ENCODE data around the gene WDR5. TPM values are rescaled to one million over a fixed set of nuclear protein-coding genes. Genes with fewer than 3 reads are reported as not detected.
A peak's percentile ranks its signal among the peaks of the same experiment; 100 is the strongest.

Gene WDR5
- total and polyA plus RNA-seq, 2 of the 13 experiments (the other 11 are each of a cell fraction or from before 2014, with no cell fraction given) = 34.3 TPM

GRCh38 chr9:134153450-134153849 is 17.6 kb downstream of the WDR5 start:
- no peak for FAIRE-seq
- H3K79me2 ChIP-seq (ENCODE audit: insufficient read depth, low read length) = no peaks in the 10 kb centered on the region
- no peaks in the 10 kb centered on the region for H4K20me1 ChIP-seq (ENCODE audit: insufficient read depth, low read length)
- no TSS peak for BruUV-seq (replicated peaks)
- H3K27me3 ChIP-seq (ENCODE audit: control insufficient read depth in 1 of 2, insufficient read depth in 2 of 2, low read length in 2 of 2) = no peaks in the 10 kb centered on the region
- no peak for DNase-seq (ENCODE audit: low spot score)
- CTCF ChIA-PET (ENCODE audit: low intra/inter-chr PET ratio, low total read pairs) = no interaction called here
- H3K4me2 ChIP-seq (ENCODE audit: low read depth, low read length) = no peak overlapping the region
- H3K4me1 ChIP-seq (ENCODE audit: insufficient read depth, low read length) = no peaks in the 10 kb centered on the region
- peaks cover 51 to 98% of the 10 kb centered on the region in 2 experiments for H3K36me3 ChIP-seq (replicated peaks in 1 of 2; ENCODE audit: control insufficient read depth in 1 of 2, insufficient read depth in 2 of 2, low read length in 2 of 2)
- intact Hi-C loops (cut with micrococcal nuclease; ENCODE audit: unreplicated experiment) = no loop called here
- TF ChIP-seq AGO2 (optimal IDR thresholded peaks at IDR 0.05; ENCODE audit: low read depth, low read length) (peak; percentile 54), DMTF1 (CRISPR knock-in tag; IDR thresholded peaks at IDR 0.05) (no peak), TCF12 (IDR thresholded peaks at IDR 0.05) (no peak), TCF12 (CRISPR knock-in tag; IDR thresholded peaks at IDR 0.05) (no peak), GMEB1 (CRISPR knock-in tag; IDR thresholded peaks at IDR 0.05; ENCODE audit: borderline replicate concordance) (no peak), SP2 (CRISPR knock-in tag; IDR thresholded peaks at IDR 0.05) (no peak)
- in situ Hi-C loops (cut with HindIII; ENCODE audit: extremely low pct_ligation_motif_present, low pct_unique_long_range_greater_than_20kb) = no loop called here
- no peak overlapping the region for H3K9ac ChIP-seq (ENCODE audit: insufficient read depth, low read depth, low read length)
- H3K4me3 ChIP-seq (replicated peaks in 1 of 3; ENCODE audit: insufficient read depth in 1 of 3, low read depth in 2 of 3, low read length in 3 of 3) = no peak overlapping the region
- no peak overlapping the region for H3K27ac ChIP-seq (ENCODE audit: extremely low read length, insufficient read depth, low read length)
- no peak for ATAC-seq
- H3K9me3 ChIP-seq (ENCODE audit: low read length) = no peaks in the 10 kb centered on the region
- POLR2A ChIA-PET = no interaction called here
- 95% methylated on average over 19 of the region's 23 CpGs for whole genome bisulfite sequencing (ENCODE audit: low lambda C conversion rate)
- H2AFZ ChIP-seq (ENCODE audit: low read length) = no peak overlapping the region
